ENCODE results near the gene VAPB.

The VAPB gene

DNA sequence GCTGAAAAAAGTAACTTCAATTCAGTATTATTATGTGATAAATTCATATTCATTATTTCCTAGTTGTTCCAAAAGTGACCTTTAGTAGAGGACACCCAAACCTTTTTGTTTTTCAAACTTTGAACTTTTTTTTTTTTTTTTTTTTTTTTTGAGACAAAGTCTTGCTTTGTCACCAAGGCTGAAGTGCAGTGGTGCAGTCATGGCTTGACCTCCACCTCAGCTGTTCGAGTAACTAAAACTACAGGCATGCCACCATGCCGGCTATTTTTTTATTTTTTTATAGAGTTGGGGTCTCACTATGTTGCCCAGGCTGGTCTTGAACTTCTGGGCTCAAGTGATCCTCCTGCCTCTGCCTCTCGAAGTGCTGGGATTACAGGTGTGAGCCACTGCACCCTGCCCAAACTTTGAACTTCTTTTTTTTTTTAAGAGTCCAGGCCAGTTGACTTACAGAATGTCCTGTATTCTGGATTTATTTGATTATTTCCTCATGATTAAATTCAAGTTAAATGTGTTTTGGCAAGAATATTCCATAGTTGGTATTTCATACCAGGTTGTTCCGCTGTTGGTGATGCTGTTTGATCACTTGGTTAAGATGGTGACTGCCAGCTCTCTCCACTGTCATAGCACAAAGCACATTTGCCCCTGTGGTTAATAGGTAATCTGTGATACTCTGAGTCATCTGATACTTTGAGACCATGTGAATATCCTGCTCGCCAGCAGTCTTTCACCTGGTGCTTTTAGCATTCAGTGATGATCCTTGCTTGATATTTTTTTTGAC is 48.0 kb downstream of the VAPB start:
- no peak for DNase-seq (ENCODE audit: low spot score)

DNA sequence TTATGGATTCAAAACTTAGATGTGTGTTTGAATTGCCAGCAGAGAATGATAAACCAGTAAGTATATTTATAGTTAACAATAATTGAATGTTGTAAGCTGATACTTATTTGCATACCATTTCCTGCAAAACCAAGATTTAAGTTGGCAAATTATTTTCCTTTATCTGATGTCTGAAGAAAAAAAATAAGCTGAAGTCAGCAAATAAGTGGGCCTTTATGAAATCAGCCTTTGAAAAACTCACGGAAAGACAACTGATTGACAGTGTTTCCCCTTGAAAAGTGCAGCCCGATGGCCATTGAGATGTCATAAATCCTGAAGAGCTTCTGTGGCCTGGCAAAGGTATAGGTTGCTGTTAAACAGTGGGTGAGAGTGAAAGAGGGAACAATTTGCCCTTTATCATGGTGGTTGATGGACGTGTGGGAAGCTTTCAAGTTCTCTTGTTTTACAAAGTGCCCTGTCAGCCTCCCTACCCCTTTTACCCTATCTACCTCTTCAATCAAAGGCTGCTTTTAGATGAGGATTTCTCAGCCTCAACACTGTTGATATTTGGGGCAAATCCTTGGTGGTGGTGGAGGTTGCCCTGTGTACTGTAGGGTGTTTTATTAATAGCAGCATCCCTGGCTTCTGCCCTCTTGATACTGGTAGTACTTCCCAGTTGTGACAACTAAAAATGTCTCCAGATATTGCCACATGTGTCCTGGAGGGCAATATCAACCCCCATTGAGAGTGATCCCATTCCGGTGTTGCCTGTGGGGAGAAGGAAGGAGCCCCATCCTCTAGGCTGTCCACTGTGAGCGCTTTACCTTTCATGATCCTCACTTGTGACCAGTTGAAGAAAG is 50.2 kb downstream of the VAPB start:
- no peak for DNase-seq (ENCODE audit: low spot score)

DNA sequence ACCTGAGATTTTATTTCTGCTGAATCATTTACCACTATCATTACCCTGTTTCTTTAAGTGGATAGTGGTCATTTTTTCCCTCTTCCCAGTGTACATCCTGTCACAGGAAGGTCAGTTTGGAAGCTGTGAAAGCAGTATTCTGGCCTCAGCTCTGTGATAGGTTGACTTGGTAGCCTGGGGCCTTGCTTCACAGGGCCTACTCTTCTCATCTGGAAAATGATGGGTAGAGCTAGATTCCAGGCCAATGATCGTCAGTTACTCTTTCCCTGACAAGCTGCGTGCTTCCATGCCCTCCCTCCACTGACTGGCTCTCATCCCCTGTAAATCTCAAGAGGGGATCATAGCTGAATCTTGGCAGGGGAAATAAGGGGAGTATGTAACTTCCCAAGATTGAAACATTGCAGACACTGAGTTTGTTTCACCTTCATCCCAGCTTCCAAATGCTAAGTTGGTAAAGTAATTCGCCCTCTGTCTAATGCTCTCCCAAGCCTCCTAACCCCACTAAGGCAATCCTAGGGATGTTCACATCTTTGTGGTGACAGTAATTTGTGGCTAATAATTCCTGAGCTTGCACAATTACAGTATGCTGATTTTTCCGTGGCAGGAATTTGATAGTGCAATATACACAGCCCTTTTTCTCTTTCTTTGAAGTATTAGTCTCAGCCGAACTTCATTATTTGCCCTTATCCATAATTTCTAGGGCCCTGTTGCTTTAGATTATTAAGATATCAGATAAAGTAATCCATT is 51.2 kb downstream of the VAPB start:
- DNase-seq (ENCODE audit: low spot score) = no peak

DNA sequence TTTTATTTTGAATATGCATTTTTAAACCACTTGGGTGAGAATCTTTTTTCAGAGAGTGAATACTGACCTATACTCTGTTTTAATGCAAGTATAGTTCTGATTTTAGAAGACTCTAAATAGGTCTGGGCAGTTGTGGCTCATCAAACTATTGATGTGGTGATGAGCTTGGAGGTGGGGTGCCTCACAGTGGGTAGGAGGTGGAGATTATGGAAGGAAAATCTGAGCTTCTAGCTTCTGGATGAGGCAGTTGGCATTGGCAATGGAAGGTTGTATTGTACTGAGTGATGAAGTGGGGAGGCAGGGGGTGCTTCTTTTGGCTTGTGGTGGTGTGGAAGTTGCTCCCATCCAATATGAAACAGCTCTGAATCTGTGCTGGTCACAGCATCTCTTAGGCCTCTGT is 52.7 kb downstream of the VAPB start:
- no peak for DNase-seq (ENCODE audit: low spot score)

DNA sequence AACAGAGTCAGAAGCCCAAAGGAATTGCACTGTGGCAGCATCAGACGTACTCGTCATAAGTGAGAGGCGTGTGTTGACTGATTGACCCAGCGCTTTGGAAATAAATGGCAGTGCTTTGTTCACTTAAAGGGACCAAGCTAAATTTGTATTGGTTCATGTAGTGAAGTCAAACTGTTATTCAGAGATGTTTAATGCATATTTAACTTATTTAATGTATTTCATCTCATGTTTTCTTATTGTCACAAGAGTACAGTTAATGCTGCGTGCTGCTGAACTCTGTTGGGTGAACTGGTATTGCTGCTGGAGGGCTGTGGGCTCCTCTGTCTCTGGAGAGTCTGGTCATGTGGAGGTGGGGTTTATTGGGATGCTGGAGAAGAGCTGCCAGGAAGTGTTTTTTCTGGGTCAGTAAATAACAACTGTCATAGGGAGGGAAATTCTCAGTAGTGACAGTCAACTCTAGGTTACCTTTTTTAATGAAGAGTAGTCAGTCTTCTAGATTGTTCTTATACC is 55.8 kb downstream of the VAPB start:
- no peak for DNase-seq (ENCODE audit: low spot score)

DNA sequence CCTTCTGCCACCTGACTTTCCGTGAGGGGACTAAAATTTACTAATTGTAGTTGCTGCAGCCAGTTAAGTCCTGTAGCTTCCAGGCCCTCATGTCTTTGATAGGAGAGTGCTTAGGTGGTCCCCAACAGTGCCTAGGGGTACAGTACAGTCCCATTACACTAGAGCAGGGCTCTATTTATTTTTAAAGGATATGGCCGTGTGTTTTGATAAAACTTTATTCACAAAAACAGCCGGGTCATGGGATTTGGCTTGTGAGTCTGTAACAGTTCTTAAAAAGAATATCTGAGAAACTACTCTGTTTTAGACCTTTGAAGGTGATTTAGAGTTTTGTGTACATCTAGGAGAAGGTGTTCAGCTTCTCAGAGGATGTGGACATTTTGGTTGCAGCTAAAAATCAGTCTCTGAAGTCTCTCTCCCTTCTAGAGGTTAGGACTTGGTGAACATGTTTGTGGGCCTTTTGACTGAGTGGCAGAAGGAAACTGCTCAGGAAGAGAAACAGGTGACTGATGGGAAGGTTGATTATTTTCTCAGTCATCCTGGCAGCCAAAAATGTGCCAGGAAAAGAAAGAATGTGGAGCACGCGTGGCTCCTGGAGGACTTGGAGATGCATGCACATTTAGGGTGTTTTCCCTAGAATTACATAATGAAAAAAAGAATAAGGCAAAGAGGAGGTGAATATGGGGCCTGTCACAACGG is 57.4 kb downstream of the VAPB start:
- DNase-seq (ENCODE audit: low spot score) = no peak

DNA sequence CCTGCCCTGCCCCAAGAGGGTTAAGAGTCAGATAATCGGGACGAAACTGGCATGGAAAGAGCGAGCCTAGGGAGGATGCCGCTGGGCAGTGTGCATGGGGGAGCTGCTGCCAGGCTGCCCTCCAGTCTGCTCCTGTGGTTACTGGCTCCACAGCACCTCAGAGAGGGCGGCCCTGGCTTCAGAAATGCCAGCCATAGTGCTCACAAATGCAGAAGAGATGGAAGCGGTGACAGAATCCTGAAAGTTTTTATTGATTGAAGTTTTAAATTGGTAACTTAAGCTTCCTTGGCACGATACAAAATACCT is 57.9 kb downstream of the VAPB start:
- DNase-seq (ENCODE audit: low spot score) = no peak

DNA sequence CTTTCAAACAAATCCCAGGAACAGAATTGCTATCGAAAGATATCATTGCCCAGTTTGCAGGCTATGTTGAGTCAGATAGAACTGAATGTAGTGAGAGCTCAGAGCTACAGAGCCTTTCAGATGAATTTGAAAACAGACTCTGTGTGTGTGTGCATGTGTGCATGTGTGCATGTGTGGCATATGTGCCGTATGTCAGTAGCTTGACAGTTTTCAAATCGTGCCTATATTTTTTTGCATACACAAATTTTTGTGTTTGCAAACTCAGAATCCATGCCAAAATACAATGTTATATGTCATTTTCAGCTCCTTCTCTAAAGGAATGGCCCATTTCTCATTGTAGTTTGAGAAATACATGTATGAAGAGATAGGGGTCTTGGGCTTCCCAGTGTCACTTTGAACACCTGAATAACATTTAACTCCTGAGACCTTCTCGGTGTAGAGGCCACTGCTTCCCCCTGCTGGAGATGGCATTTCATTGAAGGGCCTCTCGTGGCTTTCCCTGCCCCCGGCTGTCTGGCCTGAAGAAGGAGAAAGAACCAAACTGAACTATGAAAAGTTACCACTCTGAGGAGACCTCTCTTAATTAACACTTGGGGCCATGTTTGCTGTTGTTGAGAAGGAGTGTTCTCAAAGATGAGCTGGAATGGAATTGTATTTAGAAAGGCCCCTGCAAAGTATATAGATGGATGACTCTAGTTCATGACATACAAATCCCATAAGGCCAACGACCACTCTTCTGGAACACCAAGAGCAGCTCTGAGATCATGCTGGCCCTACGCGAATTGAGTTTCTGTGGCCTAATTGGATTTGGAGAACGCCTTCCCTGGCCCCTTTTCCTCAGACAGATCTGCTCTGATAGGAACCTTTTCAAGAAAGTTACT is 58.7 kb downstream of the VAPB start:
- DNase-seq (ENCODE audit: low spot score) = peak; percentile 15

DNA sequence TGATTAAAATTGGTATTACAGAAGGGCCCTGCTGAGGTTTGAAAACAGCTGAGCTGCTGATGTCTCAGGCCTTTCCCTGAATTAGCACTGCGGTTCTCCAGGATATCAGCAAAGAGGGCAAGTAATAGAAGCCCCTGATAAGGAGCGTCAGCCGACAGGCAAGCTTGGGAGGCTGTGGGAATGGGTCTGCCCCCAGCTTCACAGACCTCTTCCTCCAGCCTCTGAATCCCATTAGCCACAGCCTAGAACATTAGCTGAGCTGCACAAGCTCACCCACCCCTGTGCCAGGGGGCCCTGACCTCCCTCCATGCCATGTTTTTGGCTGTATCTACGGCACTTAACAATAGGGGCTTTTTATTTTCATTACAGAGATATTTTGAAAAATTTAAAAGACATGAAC is 59.9 kb downstream of the VAPB start:
- no peak for DNase-seq (ENCODE audit: low spot score)

DNA sequence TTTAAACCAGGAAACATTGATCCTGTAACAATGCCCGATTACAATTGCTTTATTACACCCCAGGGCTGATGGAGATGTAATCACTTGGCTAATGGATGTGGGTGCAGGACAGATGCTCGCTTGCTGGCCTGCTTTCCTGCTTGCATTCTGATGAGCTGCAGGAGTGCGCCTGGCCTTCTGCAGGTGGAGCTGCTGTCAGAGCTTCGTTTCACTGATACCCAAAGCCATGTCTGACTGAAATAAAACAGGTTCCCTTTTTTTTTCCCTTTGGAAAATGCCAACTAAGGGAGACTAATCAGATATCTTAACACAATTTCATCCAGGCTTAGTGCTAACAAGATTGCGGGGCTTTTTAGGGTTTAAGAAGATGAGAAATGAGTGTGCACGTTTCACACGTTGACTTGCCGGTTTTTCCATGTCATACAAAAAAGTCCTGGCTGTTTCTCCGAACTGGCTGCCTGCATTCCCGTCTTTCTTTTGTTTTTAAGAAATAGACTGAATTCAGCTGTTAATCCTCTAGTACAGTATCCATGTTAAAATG is 60.7 kb downstream of the VAPB start:
- no peak for DNase-seq (ENCODE audit: low spot score)

DNA sequence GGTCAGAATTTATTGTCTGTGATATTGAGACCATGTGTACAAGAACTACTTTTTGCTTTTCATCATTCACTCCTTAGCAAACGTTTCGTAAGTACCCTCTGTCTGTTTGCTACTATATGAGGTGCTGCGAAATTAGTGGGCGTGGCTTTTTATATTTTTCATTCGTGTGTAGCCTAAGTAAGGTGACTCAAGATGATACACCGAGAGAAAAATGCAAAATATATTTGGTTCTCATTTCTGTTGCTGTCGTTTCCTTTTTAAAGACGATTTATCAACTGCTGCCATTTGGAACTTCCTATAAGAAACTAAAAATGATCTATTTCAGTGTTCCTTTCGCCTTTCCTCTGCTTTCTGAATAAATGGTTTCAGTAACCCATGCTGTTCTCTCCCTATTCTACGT is 61.2 kb downstream of the VAPB start:
- no peak for DNase-seq (ENCODE audit: low spot score)

DNA sequence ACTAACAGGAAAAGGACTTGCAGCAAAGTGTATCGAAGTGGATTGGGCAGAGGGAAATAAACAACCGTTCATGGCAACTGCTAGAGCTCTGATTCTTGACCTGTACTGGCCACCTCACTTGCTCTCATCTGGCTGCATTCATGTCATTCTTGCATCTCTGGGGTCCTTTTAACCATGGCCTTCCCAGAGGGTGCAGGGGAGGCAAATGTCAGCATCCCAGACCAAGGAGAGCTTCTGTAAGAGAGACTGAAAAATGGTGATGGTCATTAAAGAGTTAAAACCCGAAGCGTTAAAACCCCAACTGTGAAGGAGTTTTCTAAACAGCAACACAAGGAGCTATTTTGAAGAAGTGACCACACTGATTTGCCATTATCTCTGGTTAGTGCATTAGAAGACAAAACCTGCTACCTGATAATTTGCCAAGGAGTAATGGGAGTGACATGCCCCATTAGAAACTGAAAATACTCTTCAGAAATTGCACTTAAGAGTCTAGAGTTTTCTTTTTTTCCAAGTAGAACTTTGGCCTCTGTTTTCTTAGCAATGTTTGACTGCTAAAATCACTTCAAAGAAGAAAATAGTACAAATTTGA is 63.7 kb downstream of the VAPB start:
- DNase-seq (ENCODE audit: low spot score) = no peak

DNA sequence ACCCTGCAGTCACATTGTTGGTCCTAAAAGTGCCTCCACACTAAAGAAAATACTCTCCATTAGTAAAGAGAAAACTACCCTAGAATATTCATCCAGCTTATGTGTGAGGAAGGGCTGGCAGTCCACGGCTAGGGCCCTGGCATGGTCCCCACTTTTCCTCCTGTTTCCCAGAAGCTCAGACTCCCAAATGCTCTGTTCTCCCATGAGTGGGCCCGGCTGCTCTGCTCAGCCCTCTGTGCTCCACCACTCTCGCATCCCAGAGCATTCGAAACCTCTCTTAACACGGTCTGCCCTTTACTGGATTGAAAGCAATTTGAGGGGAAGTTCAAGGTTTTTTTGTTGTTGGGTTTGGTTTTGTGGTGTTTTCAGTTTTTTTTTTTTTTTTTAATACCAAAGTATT is 64.4 kb downstream of the VAPB start:
- no peak for DNase-seq (ENCODE audit: low spot score)

DNA sequence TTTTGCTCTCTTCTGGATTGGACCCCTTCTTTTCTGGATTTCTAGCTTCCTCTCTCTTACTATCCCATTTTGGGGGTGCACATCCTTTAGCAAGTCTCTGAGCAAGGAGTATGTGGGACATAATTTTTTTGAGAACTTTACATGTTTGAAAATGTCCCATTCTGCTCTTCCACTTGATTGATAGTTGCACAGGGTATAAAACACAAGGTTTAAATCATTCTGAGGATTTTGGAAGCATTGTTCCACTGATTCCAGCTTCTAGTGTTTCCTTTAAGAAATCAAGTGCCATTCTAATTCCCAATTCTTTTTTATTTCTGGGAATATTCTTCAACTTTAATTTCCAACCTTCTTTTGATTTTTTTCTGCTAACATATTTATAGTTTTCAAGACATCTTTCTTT is 65.4 kb downstream of the VAPB start:
- no peak for DNase-seq (ENCODE audit: low spot score)

DNA sequence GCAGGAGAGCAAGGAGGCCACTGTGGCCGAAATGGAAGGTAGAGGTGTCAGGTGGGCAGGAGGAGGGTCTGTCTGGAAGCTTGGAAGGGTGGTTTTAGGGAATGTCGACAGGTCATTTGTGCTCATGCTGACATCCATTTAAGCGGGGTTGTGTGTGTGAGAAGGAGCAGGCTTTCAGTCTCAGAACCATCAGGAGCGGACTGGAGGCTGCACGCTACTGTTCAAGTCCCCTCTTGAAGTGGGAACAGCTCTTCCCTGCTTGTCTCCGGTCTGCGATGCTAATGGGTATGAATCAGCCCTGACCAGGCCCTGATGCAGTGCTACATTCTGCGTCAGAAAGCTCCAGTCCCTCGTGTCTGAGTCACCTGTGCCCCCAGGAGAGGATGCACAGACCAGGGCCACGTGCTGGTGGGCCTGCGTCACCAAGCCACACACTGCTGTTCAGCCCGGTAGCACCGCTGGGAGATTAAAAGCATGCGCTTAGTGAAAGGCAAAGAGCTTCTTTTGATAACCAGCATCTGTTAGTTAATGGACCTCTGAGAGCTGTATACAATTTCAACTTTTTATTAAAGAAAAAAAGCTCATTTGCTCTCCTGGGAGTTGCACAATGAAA is 68.2 kb downstream of the VAPB start:
- DNase-seq (ENCODE audit: low spot score) = no peak

DNA sequence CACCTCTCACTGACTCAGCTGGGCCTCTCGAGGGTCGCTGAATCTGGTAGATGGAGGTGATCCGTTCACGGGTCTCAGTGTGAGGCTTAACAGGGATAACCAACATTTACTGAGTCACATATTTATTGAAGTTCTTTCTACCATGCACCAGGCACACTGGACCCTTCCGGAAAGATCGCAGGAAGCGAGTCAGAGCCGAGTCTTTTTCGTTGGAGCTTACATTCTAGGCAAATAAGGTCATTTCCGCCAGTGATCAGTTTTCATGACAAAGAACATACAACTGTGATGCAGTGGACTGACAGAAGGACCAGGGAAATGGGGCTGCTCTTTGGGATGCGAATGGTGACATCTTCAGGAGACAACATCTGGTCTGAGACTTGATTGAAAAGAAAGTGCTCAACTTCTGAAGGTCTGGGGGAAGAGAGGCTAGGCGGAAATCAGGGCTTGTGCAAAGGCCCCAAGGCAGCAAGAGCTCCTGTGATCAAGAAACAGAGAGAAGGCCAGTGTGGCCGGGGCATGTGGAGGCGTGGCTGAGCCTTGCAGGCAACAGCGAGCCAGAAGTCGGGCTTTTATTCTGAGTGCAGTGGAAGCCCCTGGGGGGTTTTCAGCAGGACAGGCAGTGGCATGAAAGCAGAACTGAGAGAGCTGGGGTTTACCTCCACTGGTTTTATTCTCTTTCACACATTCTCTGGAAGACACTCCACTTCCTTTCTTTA is 69.5 kb downstream of the VAPB start:
- no peak for DNase-seq (ENCODE audit: low spot score)

DNA sequence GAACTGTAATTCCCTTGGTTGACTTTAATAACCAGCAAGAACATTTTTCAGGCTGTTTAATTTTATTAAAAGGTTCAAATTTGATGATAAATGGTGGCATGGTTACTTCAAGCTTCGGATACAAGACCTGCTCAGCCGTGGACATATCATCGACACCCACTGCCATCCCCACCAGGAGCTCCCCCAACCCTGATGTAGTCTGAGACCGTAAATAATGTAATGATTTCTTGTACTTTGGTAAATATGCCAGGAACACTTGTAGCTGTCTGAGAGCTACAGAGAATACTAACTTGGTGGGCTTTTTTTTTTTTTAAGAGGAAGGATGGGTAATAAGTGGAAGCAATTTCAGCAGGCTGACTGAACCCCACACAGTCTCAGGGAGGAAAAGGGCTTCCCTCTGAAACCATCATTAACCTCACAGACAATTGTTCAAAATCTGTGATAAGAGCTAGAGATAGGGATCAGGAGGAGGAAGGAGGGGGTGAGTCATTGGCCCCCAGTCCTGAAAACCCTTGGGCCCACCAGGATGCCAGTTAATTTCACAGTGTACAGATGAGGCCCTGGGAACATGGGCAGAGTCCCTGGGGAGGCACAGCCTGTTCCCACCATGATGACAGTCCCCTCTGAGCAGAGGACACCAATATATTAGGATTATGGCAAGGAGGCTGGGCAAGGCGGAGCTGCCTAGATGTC is 70.2 kb downstream of the VAPB start:
- no peak for DNase-seq (ENCODE audit: low spot score)

DNA sequence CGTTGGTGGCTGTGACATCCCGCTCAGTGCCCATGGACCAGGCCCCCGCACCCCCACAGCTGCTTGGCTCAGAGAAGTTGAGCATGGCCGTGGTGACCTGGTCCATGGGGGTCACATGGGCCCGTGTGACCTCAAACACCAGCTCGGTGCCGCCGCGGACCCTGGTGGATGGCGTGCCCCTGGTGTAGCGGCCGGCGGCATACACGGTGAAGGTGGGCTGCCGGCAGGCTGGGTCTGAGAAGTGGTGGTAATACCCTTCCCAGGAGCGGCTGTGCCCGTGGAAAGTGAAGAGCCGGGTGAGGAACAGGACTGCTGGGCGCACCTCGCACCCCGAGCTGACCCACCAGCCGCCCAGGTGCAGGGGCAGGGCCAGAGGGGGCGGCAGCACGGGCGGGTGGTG is 72.1 kb downstream of the VAPB start:
- no peak for DNase-seq (ENCODE audit: low spot score)

DNA sequence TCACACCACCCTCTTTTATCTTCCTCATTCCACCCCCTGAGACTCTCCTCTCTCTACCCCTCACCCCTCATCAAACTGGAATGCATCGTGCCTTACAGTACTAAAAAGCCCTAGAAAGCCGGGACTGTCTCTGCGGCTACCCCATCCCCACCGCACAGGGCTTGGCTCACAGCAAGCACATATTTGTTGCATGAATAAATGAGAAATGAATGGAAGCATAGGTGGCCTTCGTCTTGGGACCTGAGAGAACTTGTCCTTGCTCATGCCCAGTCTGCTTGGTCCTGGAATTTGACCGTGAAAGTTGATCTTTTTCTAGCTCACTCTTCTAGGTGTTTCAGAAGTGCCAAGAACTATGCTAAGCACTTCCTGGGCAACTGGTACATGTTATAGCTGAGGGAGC is 72.9 kb downstream of the VAPB start:
- DNase-seq (ENCODE audit: low spot score) = no peak
